BJ (cell line): Measurements from ENCODE around the gene GRIN1. TPM values are rescaled to one million over a fixed set of nuclear protein-coding genes. Genes with fewer than 3 reads are reported as not detected.

Source experiments
- CTCF ChIA-PET: fragments of 350-600 bp; formaldehyde crosslinking; extraction: SDS; loops from one replicate; lab custom pipeline; 2021; ENCODE audit warnings: antibody characterized with exemption, inconsistent platforms; lab: Yijun Ruan, JAX
- POLR2A ChIA-PET: fragments of 300-600 bp; sonication (Branson Sonifier 250); formaldehyde crosslinking; extraction: SDS; loops from one replicate; lab custom pipeline; 2021; ENCODE audit warnings: antibody characterized with exemption; lab: Charles Lee
- DNase-seq: peaks from one replicate; pipeline ENCODE4 v3.0.0-alpha.2; 2011; ENCODE audit warnings: low read depth
- H3K27me3 ChIP-seq: 2 replicates; pipeline ENCODE4 v1.6.0; 2011; ENCODE audit warnings: low read length; ENCODE audit not compliant: control insufficient read depth, insufficient read depth
- H3K36me3 ChIP-seq: 2 replicates; pipeline ENCODE4 v1.5.1; 2011; ENCODE audit warnings: low read length; ENCODE audit not compliant: control insufficient read depth, insufficient read depth
- H3K4me3 ChIP-seq: 2 replicates; pipeline ENCODE4 v1.5.1; 2011; ENCODE audit warnings: low read depth, mild to moderate bottlenecking, control low read depth, low read length
- CTCF ChIP-seq: IDR thresholded peaks from 2 replicates; pipeline ENCODE4 v1.5.1; 2011; ENCODE audit warnings: low read depth, mild to moderate bottlenecking, control low read depth, inconsistent platforms, low read length, moderate library complexity; ENCODE audit not compliant: insufficient read depth
- polyA plus RNA-seq: library from polyadenylated mRNA; depleted of rRNA; stranded (reverse); fragments of >200 nt; gene quantifications from 2 replicates; pipeline ENCODE4 v1.2.3, GENCODE V29; 2011

The GRIN1 gene
- polyA plus RNA-seq, 1 experiment = 0.10 TPM

GRCh38 chr9:137145731-137146526 lies 7.0 kb downstream of the GRIN1 start:
- ChIA-PET POLR2A (no interaction called here), CTCF (interaction anchor here (0.9 kb wide), 1 partner anchor 10 kb away, joined by 3 read pairs; no protein-coding TSS in a partner anchor)
- no peak for TF ChIP-seq CTCF
- H3K4me3 ChIP-seq = no peak overlapping the region
- no peak for DNase-seq
- peaks cover 6% of the 10 kb centered on the region for H3K27me3 ChIP-seq
- H3K36me3 ChIP-seq = no peaks in the 10 kb centered on the region

- Histone ChIP-seq H3K4me3 (no peak overlapping the region), H3K27me3 (0 out of 2 replicates have a peak, but pooled peaks cover 3% of the 10 kb centered on the region), H3K36me3 (no peaks in the 10 kb centered on the region)
- TF ChIP-seq CTCF = no peak
- CTCF ChIA-PET = interaction anchor here (0.9 kb wide), 1 partner anchor 10 kb away, joined by 3 read pairs; no protein-coding TSS in a partner anchor
- DNase-seq = no peak
- POLR2A ChIA-PET = no interaction called here
Measured at GRCh38 chr9:137146527-137146918, 7.6 kb downstream of the GRIN1 start.

- DNase-seq = no peak
- Histone ChIP-seq H3K4me3 (no peak overlapping the region), H3K27me3 (0 out of 2 replicates have a peak, but pooled peaks cover 3% of the 10 kb centered on the region), H3K36me3 (no peaks in the 10 kb centered on the region)
- TF ChIP-seq CTCF = no peak
- CTCF ChIA-PET = no interaction called here
- POLR2A ChIA-PET = no interaction called here
Measured at GRCh38 chr9:137147091-137147792, 8.3 kb downstream of the GRIN1 start.

GRCh38 chr9:137147793-137148160 lies 8.8 kb downstream of the GRIN1 start:
- DNase-seq = no peak
- Histone ChIP-seq H3K4me3 (no peak overlapping the region), H3K27me3 (0 out of 2 replicates have a peak, but pooled peaks cover 3% of the 10 kb centered on the region), H3K36me3 (no peaks in the 10 kb centered on the region)
- CTCF ChIA-PET = no interaction called here
- POLR2A ChIA-PET = no interaction called here
- TF ChIP-seq CTCF = no peak

- H3K4me3 ChIP-seq = no peak overlapping the region
- 0 out of 2 replicates have a peak, but pooled peaks cover 3% of the 10 kb centered on the region for H3K27me3 ChIP-seq
- ChIA-PET POLR2A (no interaction called here), CTCF (no interaction called here)
- no peaks in the 10 kb centered on the region for H3K36me3 ChIP-seq
- no peak for DNase-seq
- no peak for TF ChIP-seq CTCF
Measured at GRCh38 chr9:137148242-137148641, 9.3 kb downstream of the GRIN1 start.
